ENCODE results near the gene TMEM231.

The TMEM231 gene

GRCh38 chr16:75579281-75579834, 23.3 kb upstream of the TMEM231 start:
- TF ChIP-seq YY1 (IDR thresholded peaks at IDR 0.05; ENCODE audit: low read depth) (no peak), TCF12 (IDR thresholded peaks at IDR 0.05; ENCODE audit: low read depth) (no peak), TAF1 (IDR thresholded peaks at IDR 0.05; ENCODE audit: low read depth) (no peak), EP300 (IDR thresholded peaks at IDR 0.05; ENCODE audit: borderline replicate concordance) (no peak), FOXM1 (IDR thresholded peaks at IDR 0.05; ENCODE audit: borderline replicate concordance, low read depth) (no peak), REST (IDR thresholded peaks at IDR 0.05; ENCODE audit: low read depth) (no peak), ZBTB7A (IDR thresholded peaks at IDR 0.05; ENCODE audit: low read depth) (no peak)

GRCh38 chr16:75578725-75579124, 22.7 kb upstream of the TMEM231 start:
- no peak for TF ChIP-seq USF1 (IDR thresholded peaks at IDR 0.05)

- TF ChIP-seq TCF12 (IDR thresholded peaks at IDR 0.05; ENCODE audit: low read depth) (no peak), TAF1 (IDR thresholded peaks at IDR 0.05; ENCODE audit: low read depth) (no peak), EP300 (IDR thresholded peaks at IDR 0.05; ENCODE audit: borderline replicate concordance) (no peak), NFIC (IDR thresholded peaks at IDR 0.05) (no peak), MAX (IDR thresholded peaks at IDR 0.05) (no peak), TEAD4 (IDR thresholded peaks at IDR 0.05) (no peak)
Observed at GRCh38 chr16:75578212-75578611, 22.2 kb upstream of the TMEM231 start.

GRCh38 chr16:75576384-75576811, 20.3 kb upstream of the TMEM231 start:
- TF ChIP-seq RAD21 (IDR thresholded peaks at IDR 0.05; ENCODE audit: low read depth) (no peak), TEAD4 (IDR thresholded peaks at IDR 0.05) (no peak), USF1 (IDR thresholded peaks at IDR 0.05) (no peak), FOXM1 (IDR thresholded peaks at IDR 0.05; ENCODE audit: borderline replicate concordance, low read depth) (no peak), TAF1 (IDR thresholded peaks at IDR 0.05; ENCODE audit: low read depth) (no peak), EP300 (IDR thresholded peaks at IDR 0.05; ENCODE audit: borderline replicate concordance) (no peak), TCF12 (IDR thresholded peaks at IDR 0.05; ENCODE audit: low read depth) (no peak)

GRCh38 chr16:75575958-75576357, 19.9 kb upstream of the TMEM231 start:
- TF ChIP-seq CEBPB (IDR thresholded peaks at IDR 0.05): no peak

GRCh38 chr16:75573955-75574354, 17.9 kb upstream of the TMEM231 start:
- TF ChIP-seq YY1 (IDR thresholded peaks at IDR 0.05; ENCODE audit: low read depth): no peak
- TF ChIP-seq EP300 (IDR thresholded peaks at IDR 0.05; ENCODE audit: borderline replicate concordance): no peak
- TF ChIP-seq RAD21 (IDR thresholded peaks at IDR 0.05; ENCODE audit: low read depth): no peak
- no peak for TF ChIP-seq NFIC (IDR thresholded peaks at IDR 0.05)
- no peak for TF ChIP-seq REST (IDR thresholded peaks at IDR 0.05; ENCODE audit: low read depth)
- TF ChIP-seq MAX (IDR thresholded peaks at IDR 0.05): no peak

GRCh38 chr16:75572864-75573542, 17.0 kb upstream of the TMEM231 start:
- no peak for TF ChIP-seq FOXM1 (IDR thresholded peaks at IDR 0.05; ENCODE audit: borderline replicate concordance, low read depth)
- no peak for TF ChIP-seq EP300 (IDR thresholded peaks at IDR 0.05; ENCODE audit: borderline replicate concordance)
- TF ChIP-seq TCF12 (IDR thresholded peaks at IDR 0.05; ENCODE audit: low read depth): no peak
- no peak for TF ChIP-seq ZBTB7A (IDR thresholded peaks at IDR 0.05; ENCODE audit: low read depth)
- TF ChIP-seq RAD21 (IDR thresholded peaks at IDR 0.05; ENCODE audit: low read depth): no peak
- peak; percentile 44; the same call in 1 of the 2 replicates for TF ChIP-seq NFIC (IDR thresholded peaks at IDR 0.05)
- no peak for TF ChIP-seq USF1 (IDR thresholded peaks at IDR 0.05)
- no peak for TF ChIP-seq MAX (IDR thresholded peaks at IDR 0.05)
